GM13977 (cell line): ENCODE measurements around the gene P3H4.
"Not testable (repeated sequence)": the region's sequence is repeated elsewhere in the genome, so short reads cannot be mapped to it uniquely, and the experiment has no call there.

Source experiments
- DNase-seq: peaks from one replicate; pipeline ENCODE4 v3.0.0; 2012; ENCODE audit warnings: low spot score
- in situ Hi-C: fragments of 300-500 bp; cut with MboI; formaldehyde crosslinking; loops from one replicate; pipeline ENCODE4 v1.12.0; 2022; ENCODE audit warnings: low sequenced_read_pairs, low pct_unique_long_range_greater_than_20kb, mixed read lengths, inconsistent platforms; ENCODE audit not compliant: unreplicated experiment
- TF ChIP-seq, protein P1 (sequence below): IDR thresholded peaks from 2 replicates; pipeline ENCODE4 v1.5.1; 2012; ENCODE audit warnings: mild to moderate bottlenecking, control low read depth; ENCODE audit not compliant: insufficient read depth; ENCODE audit errors: extremely low read depth, missing control alignments

The P3H4 gene, protein sequence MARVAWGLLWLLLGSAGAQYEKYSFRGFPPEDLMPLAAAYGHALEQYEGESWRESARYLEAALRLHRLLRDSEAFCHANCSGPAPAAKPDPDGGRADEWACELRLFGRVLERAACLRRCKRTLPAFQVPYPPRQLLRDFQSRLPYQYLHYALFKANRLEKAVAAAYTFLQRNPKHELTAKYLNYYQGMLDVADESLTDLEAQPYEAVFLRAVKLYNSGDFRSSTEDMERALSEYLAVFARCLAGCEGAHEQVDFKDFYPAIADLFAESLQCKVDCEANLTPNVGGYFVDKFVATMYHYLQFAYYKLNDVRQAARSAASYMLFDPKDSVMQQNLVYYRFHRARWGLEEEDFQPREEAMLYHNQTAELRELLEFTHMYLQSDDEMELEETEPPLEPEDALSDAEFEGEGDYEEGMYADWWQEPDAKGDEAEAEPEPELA

DNA sequence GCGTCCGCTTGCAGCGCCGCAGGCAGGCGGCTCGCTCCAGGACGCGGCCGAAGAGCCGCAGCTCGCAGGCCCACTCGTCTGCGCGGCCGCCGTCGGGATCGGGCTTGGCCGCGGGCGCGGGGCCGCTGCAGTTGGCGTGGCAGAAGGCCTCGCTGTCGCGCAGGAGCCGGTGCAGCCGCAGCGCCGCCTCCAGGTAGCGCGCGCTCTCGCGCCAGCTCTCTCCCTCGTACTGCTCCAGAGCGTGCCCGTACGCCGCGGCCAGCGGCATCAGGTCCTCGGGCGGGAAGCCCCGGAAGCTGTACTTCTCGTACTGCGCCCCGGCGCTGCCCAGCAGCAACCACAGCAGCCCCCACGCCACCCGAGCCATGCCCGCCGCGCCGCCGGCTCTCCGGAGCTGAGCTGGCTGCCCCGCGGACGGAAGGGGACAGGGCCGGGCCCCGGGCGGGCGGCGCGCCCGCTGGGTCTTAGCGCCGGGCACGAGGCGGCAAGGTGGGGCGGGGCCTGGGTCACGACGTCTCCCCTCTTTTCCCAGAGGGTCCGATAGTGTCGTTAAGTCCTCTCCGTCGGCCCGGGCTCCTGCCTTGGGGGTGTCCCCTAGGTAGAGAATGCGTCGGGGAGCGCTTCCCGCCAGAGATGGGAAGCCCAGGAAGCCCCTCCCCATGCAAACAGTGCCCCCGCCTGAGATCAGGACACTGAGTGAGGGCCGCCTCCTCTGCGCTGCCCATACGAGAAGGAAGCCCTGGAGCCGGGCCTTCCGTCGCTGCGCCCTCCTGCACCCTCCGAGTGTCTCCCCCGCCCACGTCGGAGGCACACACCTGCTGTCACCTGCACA is at the start of gene P3H4:
Gene P3H4 (minus strand): TSS at position 401 of the 832 bp plus-strand sequence. CDS start 34 bp downstream, at position 367.
- peak; percentile 89 for DNase-seq
- in situ Hi-C loops = no loop called here
- TF ChIP-seq, protein P1, sequence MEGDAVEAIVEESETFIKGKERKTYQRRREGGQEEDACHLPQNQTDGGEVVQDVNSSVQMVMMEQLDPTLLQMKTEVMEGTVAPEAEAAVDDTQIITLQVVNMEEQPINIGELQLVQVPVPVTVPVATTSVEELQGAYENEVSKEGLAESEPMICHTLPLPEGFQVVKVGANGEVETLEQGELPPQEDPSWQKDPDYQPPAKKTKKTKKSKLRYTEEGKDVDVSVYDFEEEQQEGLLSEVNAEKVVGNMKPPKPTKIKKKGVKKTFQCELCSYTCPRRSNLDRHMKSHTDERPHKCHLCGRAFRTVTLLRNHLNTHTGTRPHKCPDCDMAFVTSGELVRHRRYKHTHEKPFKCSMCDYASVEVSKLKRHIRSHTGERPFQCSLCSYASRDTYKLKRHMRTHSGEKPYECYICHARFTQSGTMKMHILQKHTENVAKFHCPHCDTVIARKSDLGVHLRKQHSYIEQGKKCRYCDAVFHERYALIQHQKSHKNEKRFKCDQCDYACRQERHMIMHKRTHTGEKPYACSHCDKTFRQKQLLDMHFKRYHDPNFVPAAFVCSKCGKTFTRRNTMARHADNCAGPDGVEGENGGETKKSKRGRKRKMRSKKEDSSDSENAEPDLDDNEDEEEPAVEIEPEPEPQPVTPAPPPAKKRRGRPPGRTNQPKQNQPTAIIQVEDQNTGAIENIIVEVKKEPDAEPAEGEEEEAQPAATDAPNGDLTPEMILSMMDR = peak; percentile 74

DNA sequence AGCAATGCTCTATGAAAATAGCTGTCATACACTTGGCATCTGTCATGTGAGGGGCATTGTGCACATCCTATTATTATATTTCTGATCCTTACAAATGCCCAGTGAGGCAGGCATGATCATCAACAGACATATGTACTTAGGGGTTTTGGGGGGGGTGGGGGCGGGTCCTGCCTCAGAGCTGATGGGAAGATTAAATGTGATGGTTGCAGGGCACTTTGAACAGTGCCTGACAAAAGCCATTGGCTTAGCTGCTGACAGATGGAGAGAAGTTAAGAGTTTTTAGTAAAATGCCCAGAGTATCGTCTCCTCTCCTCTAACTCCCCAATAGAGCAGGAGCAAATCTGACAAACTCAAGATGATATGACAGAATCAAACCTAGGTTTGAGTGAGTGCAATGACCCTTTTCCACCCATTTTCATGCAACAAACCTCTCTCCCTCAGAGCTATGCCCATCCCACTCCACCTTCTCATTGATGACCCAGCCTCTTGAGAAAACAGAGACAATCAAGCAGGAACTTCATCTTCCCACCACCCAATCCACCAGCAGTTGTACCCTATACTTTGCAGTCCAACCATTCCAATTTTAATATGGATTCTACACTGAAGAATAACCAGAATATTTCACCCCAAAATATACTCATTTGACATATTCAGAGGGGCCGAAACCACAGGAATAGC is 48.6 kb upstream of the P3H4 start:
- in situ Hi-C loops = no loop called here
- TF ChIP-seq, protein P1 = no peak

DNA sequence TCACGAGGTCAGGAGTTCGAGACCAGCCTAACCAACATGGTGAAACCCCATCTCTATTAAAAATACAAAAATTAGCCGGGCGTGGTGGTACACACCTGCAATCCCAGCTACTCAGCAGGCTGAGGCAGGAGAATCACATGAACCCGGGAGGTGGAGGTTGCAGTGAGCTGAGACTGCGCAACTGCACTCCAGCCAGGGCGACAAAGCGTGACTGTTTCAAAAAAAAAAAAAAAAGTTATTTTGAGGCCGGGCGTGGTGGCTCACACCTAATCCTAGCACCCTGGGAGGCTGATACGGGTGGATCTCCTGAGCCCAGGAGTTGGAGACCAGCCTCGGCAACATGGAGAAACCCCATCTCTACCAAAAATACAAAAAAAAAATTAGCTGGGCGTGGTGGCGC is 39.6 kb upstream of the P3H4 start:
- in situ Hi-C loops, DNase-seq: not testable (repeated sequence)

More for the DNA sequence above, 48.6 kb upstream of the P3H4 start:
- DNase-seq = no peak

DNA sequence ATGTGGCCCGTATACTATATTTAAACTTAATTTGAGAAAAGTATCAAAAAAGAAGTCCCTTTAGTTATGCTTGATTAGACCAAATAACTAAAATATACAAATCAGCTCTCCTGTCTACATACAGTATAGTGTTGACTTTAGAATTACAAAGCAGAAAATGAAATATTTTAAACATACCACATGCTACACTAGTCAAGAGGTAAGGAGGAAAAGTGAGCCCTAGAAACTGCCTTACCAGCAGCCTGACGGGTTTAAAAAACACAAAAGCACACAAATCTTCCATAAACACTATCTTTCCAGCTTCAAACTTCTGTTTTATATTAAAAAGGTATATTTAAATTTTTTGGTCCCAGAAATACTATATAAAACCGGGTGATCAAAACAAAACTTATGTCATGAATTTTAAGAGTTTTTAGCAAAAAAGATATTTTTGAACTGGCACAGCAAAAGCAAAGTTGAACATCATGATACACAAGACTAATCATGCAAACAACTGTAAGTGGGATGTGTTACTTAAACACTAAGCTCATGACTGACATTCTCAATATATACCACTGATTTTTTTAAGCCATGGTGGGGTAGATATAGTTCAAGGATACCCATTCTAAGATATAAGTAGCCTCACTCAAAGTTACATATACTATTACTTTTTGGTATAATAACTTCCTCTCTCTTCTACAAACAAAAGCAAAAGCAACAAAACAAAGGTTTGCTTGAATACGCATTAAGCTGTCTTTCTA is 37.7 kb upstream of the P3H4 start:
- TF ChIP-seq, protein P1 = no peak
- DNase-seq = no peak
- in situ Hi-C loops = no loop called here

DNA sequence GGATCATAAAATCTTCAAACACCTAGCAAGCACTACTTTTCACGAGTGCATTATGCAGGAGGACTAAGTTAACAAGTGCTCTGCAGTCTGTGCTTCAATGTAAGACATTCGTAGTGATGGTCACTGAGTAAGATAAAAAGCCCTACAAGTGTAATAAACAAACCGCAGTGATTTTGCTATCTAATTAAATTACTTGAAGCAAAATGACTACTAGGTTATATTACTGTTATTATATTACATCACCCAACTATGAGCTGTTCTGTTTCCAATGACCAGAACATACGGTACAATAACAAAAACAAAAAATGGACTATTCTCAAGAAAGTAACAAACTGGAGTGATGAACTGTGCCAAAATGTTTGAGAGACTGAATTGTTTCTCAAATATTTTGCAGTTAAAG is 37.0 kb upstream of the P3H4 start:
- TF ChIP-seq, protein P1 = no peak
- DNase-seq = no peak
- in situ Hi-C loops = no loop called here

DNA sequence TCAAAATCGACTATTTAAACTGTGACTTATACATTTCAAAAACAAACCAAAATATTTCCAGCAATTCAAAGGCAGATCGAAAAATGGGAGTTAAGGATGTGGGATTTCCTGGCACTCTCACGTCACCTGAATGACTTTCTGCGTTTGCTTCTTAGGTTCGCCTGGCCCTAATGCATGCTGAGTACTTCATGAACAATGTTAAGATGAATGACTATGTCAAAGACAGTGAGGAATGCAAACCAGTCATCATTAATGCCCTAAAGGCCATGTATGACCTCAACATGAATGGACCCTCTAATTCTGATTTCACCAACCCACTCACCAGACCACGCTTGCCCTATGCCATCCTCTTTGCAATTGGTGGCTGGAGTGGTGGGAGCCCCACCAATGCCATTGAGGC is 33.2 kb upstream of the P3H4 start:
- in situ Hi-C loops = no loop called here
- DNase-seq = no peak
- TF ChIP-seq, protein P1 = no peak

DNA sequence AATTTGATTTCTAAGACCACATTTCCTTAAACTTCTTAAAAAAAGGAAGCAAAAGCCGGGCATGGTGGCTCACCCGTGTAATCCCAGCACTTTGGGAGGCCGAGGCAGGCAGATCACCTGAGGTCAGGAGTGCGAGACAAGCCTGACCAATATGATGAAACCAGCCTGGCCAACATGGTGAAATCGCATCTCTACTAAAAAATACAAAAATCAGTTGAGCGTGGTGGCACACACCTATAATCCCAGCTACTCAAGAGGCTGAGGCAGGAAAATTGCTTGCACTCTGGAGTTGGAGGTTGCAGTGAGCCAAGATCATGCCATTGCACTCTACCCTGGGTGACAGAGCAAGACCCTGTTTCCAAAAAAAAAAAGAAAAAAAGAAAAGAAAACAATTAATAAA is 29.0 kb upstream of the P3H4 start:
- DNase-seq, in situ Hi-C loops: not testable (repeated sequence)

DNA sequence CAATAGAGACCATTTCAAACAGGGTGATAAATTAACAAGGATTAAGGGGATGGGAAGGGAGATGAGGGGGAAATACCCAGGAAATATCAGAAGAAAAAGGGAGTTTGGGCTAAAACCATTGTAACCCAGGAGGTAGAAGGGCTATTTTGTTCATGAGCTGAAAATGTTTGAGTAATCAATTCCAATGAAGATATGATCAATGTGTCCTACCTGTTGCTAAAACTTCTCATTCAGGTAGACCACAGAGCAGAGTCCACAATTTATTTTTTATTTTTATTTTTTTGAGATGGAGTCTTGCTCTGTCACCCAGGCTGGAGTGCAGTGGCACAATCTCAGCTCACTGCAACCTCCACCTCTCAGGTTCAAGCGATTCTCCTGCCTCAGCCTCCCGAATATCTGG is 27.7 kb upstream of the P3H4 start:
- DNase-seq, in situ Hi-C loops: not testable (repeated sequence)
